ENCODE results near the gene RCAN1. TPM values are rescaled to one million over a fixed set of nuclear protein-coding genes. Genes with fewer than 3 reads are reported as not detected.
"Not testable (repeated sequence)": the region's sequence is repeated elsewhere in the genome, so short reads cannot be mapped to it uniquely, and the experiment has no call there.

The RCAN1 gene
- total RNA-seq, 1 donor from 2014 or later: 90.5 TPM

DNA sequence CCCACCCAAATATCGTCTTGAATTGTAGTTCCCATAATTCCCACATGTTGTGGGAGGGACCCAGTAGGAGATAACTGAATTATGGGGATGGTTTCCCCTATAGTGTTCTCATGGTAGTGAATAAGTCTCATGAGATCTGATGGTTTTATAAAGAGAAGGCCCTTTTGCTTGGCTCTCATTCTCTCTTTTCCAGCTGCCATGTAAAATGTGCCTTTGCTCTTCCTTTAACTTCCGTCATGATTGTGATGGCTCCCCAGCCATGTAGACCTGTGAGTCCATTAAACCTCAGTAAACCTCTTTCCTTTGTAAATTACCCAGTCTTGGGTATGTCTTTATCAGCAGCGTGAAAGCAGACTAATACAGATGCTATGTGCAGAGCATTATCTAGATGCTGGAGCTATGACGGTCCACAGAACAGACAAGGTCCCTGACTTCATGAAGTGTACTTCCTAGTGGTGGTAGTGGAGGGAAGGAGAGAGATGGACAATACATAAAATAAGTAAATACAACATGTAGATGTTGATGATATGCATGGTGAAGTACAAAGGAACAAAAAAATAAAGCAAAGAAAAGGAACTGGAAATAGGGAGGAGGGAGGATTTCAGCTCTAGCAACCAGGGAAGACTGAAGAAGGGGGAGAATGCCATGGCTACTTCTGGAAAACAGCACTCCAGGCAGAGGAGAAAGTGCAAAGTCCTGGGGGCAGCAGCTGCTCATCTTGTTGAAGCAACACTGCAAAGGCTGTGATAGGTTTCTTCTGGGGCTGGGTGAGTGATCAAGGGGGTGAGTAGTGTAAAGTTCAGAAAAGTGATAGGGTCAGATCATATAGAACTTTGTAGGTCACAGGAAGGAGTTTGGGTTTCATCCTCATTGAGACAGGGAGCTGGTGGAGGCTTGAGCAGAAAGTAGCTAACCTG is 6.8 kb upstream of the RCAN1 start:
- DNase-seq (ENCODE audit: low spot score): no peak

DNA sequence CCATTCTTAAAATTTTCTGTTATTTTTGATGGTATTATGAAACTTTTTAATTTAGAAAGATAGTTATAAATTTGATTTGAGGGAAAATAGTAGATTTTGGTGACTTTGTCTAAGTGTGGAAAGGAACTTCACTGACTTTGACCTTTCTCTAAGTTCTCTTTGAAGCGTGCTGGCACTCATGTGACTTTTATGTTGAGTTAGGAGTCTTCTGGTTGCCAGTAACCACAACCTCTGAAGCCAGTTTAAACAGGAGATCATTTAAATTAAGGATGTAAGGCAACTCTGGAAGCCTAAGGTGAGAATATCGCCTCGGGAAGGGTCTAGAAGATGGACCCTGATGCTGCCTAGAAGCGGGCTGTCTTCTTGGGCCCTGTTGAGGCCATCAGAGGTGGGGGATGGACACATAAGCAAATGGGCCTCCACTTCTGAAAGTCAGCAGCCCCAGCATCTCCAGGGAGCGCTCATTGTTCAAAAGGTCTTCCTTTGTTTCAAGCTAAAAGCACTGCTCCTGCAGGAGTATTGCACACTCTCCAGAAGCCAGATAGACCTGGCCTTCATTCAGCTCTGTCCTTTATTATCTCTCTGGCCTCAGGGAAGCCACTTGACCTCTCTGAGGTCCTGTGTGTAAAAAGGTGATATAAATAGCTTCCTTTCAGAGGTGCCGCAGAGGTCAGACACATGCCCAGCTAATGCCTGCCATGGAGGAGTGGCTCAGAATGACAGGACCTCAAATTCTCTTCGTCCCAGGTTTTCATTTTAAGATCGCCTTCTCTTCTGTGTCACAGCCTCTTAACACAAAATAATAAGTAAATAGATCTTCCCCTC is 5.1 kb upstream of the RCAN1 start:
- DNase-seq (ENCODE audit: low spot score): no peak

DNA sequence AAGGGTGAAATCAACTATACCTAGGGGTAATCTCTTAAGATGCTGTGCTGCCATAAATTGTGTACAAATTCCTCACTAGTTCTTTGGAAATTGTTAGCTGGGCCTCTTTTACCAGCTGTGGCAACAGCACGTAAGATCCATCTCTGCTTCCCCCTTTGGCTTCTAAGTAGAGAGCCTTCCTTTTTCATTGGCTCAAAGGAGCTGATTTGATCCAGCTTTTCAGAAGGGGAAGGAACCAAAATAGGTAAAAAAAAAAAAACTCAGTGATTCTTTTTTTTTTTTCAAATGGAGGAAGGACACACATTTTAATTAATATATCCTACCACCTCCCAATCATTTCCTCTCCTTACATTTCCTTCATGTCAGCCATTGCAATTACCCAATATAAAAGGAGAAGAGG is 4.0 kb upstream of the RCAN1 start:
- no peak for DNase-seq (ENCODE audit: low spot score)

DNA sequence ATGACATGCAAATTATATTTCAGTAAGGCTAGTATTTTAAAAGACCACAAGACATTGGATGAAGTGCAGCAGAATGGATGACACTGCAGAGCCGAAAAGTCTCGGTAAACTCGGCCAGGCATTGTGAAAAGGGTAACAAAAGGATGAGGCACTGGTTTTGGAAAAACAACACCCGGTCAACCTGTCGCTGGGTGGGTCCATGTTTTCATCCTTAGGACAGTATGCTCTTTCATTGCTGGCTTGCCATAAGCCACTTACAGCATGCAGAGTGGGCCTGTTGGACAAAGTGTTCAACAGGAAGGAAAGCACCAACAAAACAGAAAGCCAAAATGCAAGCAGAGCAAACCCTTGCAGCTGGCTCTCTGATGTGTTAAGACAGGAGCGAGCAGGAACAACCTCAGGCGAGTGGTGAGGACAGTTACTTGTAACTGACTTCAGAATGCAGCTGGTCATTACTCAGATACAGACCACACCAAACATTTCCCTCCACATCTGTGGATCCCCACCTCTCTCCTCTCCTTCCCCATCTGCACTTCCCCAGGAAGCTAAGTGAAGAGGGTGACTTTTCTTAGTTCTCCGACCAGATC is 2.9 kb upstream of the RCAN1 start:
- DNase-seq (ENCODE audit: low spot score): no peak

DNA sequence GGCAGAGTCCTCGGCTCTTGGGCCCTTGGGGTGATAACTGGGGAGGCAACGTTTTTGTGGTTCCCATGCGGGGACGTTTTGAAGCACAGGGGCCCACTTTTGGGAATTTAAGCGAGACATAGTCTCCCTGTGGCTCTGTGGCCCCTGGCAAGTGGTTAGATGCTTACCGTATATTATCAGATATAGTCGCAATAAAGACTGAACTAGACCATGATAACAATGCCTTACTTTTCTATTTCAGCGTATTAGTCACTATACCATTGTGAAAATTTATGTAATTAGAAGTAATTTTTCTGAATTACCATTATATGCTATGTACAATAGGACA is 538 bp upstream of the RCAN1 start:
- DNase-seq (ENCODE audit: low spot score): no peak

DNA sequence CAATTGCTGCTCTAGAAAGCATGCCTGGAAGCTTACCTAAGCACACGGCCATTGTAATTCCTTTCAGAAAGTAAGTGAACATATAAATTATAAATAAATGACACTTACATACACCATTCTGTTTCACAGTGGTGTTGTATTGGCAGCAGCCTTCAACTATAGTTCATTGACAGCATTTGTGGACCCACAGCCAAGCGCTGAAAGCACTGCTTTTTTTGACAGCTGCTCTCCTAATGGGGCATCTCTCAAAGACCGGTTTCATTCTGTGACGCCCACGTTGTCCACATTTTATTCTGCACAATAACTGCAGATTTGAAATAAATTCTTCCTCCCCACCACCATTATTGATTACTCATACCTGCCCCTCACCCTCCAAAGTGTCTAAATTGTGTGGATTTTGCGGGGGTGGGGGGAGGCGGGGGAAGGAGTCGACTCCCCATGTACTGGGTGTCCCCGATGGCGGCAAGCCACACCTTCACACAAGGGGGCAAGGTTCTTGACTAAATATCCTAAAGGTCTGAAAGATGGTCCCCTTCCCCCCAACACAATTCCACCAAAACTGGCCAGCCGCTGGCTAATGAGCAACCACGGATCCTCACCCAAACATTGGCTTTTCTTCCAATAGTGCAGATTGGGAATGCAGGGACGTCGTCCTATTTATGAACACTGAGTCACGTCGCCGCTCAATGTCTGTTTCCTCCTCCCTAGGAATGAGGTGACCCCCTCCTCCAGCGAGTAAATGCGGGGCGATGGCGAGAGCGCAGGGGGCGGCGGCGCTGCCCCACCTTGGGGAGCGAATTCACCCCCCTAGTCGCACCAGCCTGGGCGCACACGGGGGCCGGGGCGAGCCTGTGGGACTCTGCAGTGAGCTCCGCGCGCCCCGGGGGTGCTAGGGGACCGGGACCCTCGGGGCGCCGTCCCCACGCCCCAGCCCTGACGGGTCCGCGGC is 960 bp downstream of the RCAN1 start:
- DNase-seq (ENCODE audit: low spot score): no peak

DNA sequence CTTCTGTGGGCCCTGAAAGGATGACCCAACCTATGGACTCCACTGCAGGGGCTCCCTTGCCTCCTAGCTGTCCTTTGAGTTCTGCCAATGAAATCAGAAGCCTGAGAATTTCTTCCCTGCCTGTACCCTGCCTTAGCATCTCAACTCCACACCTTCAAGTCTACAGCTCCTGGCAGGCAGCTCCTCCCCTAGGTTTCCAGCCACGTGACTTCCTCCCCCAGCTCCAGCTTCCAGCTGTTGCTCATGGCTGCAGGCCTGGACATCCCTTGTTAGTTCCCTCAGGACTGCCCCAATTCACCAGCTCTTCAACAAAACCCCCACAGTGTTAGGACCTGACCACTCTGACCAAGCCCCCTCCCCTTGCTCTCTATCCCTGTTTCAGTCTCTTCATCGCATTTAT is 2.4 kb downstream of the RCAN1 start:
- no peak for DNase-seq (ENCODE audit: low spot score)

DNA sequence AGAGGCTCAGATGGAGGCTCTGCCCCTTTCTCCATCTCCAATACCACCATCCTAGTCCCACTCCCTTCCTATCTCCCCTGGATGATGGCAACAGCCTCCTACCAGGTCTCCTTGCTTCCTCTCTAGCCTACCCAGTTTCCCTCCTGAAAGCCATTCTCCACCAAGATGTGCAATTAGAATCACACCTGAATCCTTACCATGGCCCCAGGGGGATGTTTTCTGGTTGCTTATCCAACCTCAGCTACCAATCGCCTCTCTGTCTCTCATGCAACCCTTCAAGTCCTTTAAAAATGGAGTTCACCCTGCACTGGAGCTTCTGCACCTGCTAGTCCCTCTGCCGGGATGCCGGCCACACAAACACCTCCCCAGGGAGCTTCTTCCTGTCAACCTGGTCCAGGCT is 2.9 kb downstream of the RCAN1 start:
- DNase-seq (ENCODE audit: low spot score): no peak

DNA sequence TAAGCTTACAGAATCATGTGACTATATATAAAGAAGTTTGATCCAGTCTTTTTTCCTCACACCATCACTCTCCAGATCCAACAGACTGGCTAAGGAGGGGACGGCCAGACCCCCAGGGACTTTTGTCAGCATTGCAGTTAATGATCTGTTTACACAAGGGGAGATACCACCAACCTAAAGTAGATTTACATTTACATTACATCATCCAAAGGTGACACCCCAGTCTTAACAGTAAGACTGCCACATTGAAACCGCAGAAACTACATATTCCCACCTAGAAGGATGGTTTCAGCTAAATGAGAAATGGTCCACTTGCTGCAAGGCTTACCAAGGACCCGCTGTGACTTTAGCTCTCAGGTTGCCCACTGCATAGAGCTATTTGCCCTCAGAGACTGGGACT is 3.4 kb downstream of the RCAN1 start:
- no peak for DNase-seq (ENCODE audit: low spot score)

DNA sequence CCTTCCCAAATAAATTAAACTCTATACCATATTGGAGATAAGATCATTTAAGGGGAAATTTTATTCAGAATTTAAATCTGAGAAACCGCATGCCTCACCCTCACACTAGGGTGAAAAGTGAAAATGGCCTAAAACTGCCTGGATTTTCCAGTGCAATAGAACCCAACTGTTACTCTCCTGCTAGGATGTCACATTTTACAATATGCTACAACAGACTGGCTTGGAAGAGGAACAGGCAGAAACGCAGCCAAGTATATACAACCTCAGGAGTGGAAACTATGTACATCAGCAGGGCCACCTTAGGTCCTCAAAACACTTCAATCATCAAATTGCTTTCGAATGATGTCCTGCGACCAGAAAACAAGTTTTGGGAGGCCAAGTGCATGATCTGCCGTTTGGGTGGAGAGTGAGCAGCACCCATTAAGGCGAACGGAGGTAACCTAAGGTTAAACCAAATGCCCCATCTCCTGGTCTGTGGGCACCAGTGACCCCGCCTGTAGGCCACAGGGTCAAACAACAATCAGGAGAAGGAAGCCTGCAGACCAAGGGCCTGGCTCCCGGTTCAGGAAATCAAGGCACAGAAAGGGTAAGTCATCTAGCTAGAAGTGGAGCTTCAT is 4.9 kb downstream of the RCAN1 start:
- no peak for DNase-seq (ENCODE audit: low spot score)

DNA sequence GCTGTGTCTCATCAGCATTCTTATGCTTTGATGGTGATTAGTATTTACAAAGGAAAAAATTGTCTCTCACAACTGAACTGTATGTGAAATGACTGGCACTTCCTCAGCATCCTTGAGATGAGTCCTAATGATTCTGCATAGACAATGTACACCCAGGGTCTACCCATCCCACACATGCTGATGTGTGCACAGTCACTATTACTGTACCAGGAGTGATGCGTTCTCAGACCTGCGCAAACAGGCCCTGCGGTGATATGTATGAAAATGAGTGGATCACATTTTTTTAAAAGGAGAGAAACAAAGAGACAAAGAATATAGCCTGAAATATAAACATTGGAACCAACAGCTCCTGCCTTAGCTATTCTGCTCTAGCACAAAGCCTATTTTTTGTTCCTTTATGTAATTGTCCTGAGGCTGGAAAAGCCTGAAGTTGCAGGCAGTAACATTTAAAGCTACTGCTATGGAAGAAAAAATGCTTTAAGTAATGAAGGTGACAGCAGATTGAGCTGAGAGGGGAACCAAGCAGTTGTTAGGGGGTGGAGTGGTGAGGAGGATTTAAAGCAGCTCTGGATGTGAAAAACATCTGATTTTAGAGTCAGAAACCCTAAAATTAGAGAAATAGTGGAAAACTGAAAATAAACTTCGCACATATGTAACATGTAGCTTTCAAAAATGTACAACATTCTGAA is 5.5 kb downstream of the RCAN1 start:
- DNase-seq (ENCODE audit: low spot score): no peak

DNA sequence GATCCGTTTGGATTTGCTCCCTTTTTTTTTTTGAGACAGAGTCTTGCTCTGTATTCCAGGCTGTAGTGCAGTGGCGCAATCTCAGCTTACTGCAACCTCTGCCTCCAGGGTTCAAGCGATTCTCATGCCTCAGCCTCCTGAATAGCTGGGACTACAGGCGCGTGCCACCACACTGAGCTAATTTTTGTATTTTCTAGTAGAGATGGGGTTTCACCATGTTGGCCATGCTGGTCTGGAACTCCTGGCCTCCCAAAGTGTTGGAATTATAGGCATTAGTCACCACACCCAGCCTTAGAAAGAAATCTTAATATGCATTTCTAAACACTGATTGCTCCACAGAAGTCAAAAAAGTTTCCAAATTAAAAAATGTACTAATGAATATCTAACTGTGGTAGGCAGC is 7.5 kb downstream of the RCAN1 start:
- DNase-seq (ENCODE audit: low spot score): not testable (repeated sequence)

DNA sequence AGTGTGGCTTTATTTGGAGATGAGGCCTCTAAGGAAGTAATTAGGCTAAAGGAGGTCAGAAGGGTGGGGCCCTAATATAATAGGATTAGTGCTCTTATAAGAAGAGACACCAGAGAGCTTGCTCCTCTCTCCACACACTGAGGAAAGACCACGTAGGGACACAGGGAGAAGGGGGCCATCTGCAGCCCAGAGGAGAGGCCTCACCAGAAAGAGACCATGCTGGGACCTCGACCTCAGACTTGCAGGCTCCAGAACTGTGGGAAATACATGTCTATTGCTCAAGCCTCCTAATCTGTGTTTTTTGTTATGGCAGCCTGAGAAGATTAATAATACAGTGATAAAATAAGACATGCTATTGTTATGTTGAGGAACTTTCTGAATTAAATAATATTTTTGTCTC is 8.3 kb downstream of the RCAN1 start:
- no peak for DNase-seq (ENCODE audit: low spot score)

DNA sequence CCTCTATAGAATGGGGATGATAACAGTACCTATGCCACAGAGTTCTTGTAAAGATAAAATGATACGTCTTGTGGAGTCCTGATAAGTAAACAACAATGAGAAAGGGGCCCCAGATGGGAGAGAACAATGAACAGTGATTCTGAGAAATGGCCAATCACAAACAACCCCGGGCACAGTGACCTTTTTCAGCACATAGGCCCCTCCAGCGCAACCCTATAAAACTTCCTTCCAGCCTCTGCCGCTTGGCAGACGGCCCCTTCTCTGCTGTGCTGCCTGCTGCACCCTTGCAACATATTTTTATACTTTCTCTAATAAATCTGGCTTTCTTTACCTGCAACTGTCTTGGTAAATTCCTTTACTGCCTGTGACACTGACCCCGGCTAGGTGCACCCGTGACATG is 8.9 kb downstream of the RCAN1 start:
- no peak for DNase-seq (ENCODE audit: low spot score)

DNA sequence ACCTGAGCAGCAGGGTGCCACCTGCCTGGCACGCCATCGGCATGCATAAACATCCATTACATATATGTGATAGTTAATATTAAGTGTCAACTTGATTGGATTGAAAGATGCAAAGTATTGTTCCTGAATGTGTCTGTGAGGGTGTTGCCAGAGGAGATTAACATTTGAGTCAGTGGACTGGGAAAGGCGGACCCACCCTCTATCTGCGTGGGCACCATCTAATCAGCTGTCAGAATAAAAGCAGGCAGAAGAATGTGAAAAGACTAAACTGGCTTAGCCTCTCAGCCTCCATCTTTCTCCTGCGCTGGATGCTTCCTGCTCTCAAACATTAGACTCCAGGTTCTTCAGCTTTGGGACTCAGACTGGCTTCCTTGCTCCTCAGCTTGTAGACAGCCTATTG is 10.0 kb downstream of the RCAN1 start:
- DNase-seq (ENCODE audit: low spot score): not testable (repeated sequence)

DNA sequence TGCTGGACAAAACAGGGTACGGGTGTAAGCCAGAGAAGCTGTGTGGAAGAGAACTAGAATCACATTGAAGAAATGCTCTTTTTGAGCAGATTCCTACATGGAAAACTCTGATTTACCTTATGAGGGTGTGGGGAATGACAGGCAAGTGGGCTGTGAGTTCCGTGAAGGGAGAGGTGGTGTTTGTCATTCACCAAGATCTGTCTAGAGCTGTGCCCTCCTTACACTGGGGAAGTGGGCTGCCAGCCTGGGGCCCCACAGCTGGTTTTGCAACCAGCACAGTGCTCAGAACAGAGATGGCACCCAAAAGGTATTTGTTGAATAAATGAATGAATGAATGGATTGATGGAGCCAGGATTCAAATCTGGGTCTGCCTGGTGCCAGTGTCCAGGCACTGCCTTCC is 10.4 kb downstream of the RCAN1 start:
- no peak for DNase-seq (ENCODE audit: low spot score)

DNA sequence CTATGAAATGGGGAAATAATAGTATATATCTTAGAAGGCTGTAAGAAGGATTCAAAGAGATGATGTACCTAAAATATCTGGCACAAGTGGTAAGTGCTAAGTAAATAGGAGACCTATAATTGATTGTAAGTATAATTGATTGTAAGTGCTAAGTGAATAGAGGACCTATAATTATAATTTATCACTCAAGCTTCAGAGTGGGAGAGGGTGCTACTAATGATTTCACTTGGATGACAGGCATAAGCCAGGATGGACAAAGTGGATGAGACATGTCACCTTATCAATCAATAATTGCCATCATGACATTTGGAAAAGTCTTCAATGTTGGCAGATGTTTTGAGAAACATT is 11.2 kb downstream of the RCAN1 start:
- DNase-seq (ENCODE audit: low spot score): no peak

DNA sequence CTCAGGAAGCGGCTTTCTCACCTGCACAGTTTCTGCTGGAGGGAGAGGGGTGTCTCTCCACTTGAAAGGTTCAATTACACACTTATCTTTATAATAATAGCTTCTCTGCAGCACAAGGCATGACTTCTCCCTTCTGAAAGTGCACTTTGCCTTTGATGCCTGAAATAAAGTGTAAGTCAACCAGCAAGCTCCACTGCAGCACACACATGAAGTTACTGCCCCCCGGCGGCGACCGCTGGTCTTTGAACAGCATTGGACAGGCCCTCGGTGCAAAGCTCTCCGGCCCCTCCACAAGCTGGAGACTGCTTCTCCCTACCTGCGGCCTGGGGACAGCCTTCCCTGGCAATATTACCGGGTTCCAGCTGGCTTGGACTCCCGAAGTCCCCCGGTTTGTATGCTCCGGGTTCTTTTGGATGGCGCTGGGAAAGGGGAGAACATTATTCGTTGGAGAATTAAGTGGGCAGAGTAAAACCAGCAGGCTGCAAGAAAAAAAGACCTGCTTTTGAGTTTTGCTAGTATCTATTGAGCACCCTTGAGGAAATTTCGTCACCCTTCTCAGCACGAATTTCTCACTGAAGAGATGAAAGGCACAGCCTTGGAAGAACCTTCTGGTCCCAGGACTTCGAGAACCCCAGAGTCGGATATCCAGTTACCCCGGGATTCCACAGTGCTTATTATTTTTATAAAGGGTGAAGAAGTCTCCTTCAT is 11.8 kb downstream of the RCAN1 start:
- DNase-seq (ENCODE audit: low spot score): peak; percentile 73

DNA sequence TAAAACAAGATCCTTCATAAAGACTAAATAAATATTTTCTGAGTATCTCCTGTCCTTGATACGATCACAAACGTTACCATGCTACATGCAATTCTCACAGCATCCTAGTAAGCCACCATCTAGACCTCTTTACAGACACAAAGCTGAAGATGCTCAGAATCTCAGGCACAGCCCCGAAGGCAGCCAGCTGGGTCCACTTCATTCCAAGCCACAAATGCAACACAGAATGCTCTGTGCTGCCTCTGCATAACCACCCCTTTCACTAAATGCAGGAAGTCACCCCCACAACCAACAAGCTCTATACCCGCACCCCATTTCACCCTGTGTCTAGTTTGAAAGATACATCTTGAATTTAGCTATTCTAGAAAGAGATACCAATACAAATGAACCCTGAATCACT is 12.9 kb downstream of the RCAN1 start:
- DNase-seq (ENCODE audit: low spot score): no peak

DNA sequence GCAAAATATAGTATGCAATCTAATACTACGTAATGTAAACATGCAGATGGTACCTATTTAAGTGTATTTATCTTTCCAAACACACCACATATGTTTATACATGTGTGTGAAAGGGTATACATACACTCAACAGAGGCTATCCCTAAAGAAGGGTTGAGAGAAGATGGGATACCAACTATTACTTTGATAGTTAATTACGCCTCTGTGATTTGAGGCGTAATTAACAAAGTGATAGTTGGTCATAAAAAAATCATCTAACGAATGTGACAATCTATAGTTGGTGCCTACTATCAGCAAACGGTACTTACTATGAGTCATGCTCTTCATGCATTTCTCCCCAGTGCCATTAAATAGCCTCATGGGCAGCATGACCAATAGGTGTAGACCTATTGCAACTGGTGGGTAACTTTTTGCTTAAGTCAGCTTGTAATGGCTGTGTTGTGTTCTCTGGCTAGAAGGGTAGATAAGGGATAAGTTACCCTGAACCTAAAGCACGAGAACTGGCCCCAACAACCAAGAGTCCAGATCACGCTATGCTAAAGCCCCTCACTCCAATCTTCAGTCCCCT is 15.3 kb downstream of the RCAN1 start:
- no peak for DNase-seq (ENCODE audit: low spot score)

All from umbilical cord (tissue), 2 donors.